KMS-11 (cell line): ENCODE results near the gene PCDH1.

Experiments
- H2AFZ ChIP-seq: fragments of 200-600 bp; sonication (generic); 2 replicates; pipeline ENCODE4 v1.6.1; 2016; ENCODE audit warnings: antibody characterized with exemption, mixed run types, low read depth
- H3K27ac ChIP-seq: fragments of 200-600 bp; sonication (generic); 2 replicates; pipeline ENCODE4 v1.6.1; 2016; ENCODE audit warnings: mild to moderate bottlenecking, mixed run types
- H3K27me3 ChIP-seq: fragments of 200-600 bp; sonication (generic); 2 replicates; pipeline ENCODE4 v1.6.1; 2017; ENCODE audit warnings: mild to moderate bottlenecking, low read depth, mixed run types, moderate library complexity; ENCODE audit not compliant: insufficient read depth
- H3K36me3 ChIP-seq: fragments of 200-600 bp; sonication (generic); 2 replicates; pipeline ENCODE4 v1.6.1; 2017; ENCODE audit warnings: mild to moderate bottlenecking, mixed run types; ENCODE audit not compliant: insufficient read depth
- H3K4me1 ChIP-seq: fragments of 200-600 bp; sonication (generic); 2 replicates; pipeline ENCODE4 v1.6.1; 2016; ENCODE audit warnings: mild to moderate bottlenecking, low read depth, mixed run types; ENCODE audit not compliant: poor library complexity, severe bottlenecking
- H3K4me2 ChIP-seq: fragments of 200-600 bp; sonication (generic); 2 replicates; pipeline ENCODE4 v1.7.0; 2016; ENCODE audit warnings: mild to moderate bottlenecking, mixed run types
- H3K4me3 ChIP-seq: fragments of 200-600 bp; sonication (generic); IDR thresholded peaks from 2 replicates; pipeline ENCODE4 v1.6.1; 2017; ENCODE audit warnings: low read depth, low read length, mixed read lengths; ENCODE audit not compliant: insufficient read depth
- H3K79me2 ChIP-seq: fragments of 200-600 bp; sonication (generic); 2 replicates; pipeline ENCODE4 v1.6.1; 2016; ENCODE audit warnings: low read depth, mixed run types; ENCODE audit not compliant: insufficient read depth
- H3K9ac ChIP-seq: fragments of 200-600 bp; sonication (generic); 2 replicates; pipeline ENCODE4 v1.6.1; 2016; ENCODE audit warnings: mild to moderate bottlenecking, mixed run types
- H4K20me1 ChIP-seq: fragments of 200-600 bp; sonication (generic); 2 replicates; pipeline ENCODE4 v1.6.1; 2016; ENCODE audit warnings: mild to moderate bottlenecking, mixed run types; ENCODE audit not compliant: insufficient read depth
- TF ChIP-seq, protein P1 (sequence below): fragments of 200-600 bp; sonication (generic); conservative IDR thresholded peaks from 2 replicates; pipeline ENCODE4 v1.6.1; 2017; ENCODE audit warnings: low read depth, mild to moderate bottlenecking, antibody characterized with exemption, low read length, moderate library complexity, mixed read lengths

PCDH1 gene

DNA sequence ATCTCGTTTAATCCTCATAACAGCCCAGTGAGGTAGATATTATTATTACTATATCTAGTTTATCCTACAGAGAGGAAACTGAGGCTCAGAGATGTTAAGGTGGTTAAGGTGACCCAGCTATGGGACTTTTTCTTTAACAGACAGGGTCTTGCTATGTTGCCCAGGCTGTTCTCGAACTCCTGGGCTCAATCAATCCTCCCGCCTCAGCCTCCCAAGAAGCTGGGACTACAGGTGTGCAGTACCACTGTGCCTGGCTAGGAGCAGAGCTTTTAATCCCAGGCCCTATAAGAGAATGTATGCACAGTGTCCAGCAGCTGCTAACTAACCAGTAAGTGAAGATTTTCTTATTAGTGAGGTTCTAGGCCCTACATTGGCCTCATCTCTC, 62.4 kb downstream of the PCDH1 start:
- no peak overlapping the region for H2AFZ ChIP-seq
- no peak overlapping the region for H3K9ac ChIP-seq
- TF ChIP-seq, protein P1, sequence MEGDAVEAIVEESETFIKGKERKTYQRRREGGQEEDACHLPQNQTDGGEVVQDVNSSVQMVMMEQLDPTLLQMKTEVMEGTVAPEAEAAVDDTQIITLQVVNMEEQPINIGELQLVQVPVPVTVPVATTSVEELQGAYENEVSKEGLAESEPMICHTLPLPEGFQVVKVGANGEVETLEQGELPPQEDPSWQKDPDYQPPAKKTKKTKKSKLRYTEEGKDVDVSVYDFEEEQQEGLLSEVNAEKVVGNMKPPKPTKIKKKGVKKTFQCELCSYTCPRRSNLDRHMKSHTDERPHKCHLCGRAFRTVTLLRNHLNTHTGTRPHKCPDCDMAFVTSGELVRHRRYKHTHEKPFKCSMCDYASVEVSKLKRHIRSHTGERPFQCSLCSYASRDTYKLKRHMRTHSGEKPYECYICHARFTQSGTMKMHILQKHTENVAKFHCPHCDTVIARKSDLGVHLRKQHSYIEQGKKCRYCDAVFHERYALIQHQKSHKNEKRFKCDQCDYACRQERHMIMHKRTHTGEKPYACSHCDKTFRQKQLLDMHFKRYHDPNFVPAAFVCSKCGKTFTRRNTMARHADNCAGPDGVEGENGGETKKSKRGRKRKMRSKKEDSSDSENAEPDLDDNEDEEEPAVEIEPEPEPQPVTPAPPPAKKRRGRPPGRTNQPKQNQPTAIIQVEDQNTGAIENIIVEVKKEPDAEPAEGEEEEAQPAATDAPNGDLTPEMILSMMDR = no peak
- H3K79me2 ChIP-seq = no peaks in the 10 kb centered on the region
- no peaks in the 10 kb centered on the region for H3K36me3 ChIP-seq
- no peaks in the 10 kb centered on the region for H3K4me1 ChIP-seq
- H4K20me1 ChIP-seq = no peaks in the 10 kb centered on the region
- H3K27me3 ChIP-seq = no peaks in the 10 kb centered on the region
- no peak overlapping the region for H3K27ac ChIP-seq
- no peak overlapping the region for H3K4me3 ChIP-seq
- H3K4me2 ChIP-seq = no peak overlapping the region

DNA sequence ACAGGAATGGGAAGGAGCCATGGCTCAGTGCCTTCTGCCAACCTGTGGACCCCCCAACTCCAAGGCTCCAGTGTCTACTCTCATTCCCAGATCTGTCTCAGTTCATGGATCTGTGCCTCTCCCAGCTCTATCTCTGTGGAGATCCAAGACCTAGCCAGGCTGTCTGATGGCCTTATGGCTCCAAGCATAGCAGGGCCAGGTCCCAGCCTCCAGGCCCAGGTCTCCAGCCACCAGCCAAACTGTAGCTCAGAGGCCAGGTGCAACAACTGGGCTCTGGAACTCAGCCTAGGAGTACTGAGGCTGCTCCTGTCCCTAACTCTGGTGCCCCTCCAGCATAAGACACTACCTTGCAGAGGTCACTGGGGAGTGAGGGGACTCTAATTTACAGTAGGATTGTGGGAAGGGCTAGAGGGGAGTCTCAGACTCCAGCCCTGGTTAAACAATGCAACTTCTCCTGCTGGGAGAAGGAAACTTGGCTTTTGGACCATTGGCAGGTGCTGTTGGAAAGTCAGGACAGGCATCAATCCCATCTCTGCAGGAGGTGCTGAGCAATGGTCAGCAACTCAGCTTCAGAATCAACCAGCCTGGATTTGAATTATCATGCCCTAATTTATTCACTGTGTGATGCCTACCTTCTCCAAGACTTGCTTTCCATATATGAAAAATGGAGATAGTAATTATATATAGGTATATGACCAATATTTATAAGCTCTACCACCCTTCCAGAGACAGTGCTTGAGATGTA, 63.0 kb downstream of the PCDH1 start:
- Histone ChIP-seq H3K9ac (no peak overlapping the region), H3K36me3 (no peaks in the 10 kb centered on the region), H2AFZ (no peak overlapping the region), H3K4me3 (no peak overlapping the region), H3K27ac (no peak overlapping the region), H4K20me1 (no peaks in the 10 kb centered on the region), H3K27me3 (no peaks in the 10 kb centered on the region), H3K4me2 (no peak overlapping the region), H3K4me1 (no peaks in the 10 kb centered on the region), H3K79me2 (no peaks in the 10 kb centered on the region)
- TF ChIP-seq, protein P1 = no peak

DNA sequence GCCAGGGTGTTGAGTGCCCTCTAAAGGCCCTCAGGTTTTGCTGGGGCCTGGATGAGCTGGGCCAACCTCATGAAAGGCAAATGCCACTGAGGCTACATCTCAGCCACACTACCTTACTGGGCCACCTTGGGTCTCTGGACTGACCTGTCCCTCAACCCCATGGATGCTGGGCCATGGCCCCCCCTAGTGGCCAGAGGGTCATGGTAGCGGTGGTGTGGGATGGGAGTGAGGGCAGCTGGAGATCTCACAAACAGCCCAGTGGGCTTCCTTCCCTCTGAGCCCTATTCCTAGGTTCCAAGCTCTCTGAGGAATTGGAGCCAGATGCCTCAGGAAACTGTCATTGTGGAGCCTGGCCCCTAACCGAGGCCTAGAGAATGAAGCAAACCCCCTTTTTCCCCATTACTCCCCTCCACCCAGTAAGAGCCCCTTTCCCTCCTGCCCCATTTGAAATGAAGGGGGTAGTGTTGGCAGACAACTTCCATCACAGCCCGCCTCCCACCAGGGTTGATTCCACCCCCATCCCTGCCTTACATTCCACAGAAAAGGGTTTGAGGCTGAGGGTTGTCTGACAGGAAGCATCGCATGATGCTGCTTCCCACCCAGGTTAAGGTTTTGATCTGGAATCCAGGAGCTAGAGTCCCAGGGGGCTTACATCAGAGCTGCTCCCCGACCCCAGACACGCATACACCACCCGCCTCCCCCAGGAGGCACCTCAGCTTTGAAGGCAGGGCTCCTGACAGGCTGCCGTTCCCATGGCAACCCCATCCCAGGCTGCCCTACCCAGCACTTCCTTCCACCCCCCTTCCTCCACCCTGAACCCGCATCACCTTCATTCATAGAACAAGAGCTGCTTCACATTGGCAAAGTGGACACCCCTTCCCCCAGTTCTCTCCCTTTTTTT, 63.9 kb downstream of the PCDH1 start:
- TF ChIP-seq, protein P1 = peak; percentile 72
- Histone ChIP-seq H3K4me2 (no peak overlapping the region), H3K4me3 (no peak overlapping the region), H3K4me1 (no peaks in the 10 kb centered on the region), H3K36me3 (no peaks in the 10 kb centered on the region), H2AFZ (no peak overlapping the region), H3K27me3 (0 out of 2 replicates have a peak, but pooled peaks cover 2% of the 10 kb centered on the region), H3K27ac (no peak overlapping the region), H3K79me2 (no peaks in the 10 kb centered on the region), H4K20me1 (no peaks in the 10 kb centered on the region), H3K9ac (no peak overlapping the region)

DNA sequence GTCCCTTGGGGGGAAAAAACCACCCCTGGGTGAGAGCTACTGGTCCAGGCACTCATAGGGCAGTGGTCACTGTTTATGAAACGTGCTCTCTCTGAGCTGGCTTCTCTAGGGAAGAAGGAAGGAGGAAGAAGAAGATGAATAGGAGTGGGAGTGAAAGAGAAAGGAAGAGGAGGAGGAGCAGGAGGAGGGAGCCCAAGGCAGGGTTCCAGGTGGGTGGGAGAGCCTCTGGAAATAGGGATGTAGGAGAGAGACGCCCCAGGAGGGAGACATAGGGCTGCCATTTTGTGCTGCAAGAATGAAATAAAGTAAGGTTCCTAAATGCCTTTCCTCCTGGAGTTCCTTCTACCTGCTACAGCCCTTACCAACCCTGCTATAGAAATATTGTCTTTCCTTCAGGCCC, 65.7 kb downstream of the PCDH1 start:
- 0 out of 2 replicates have a peak, but pooled peaks cover 2% of the 10 kb centered on the region for H3K27me3 ChIP-seq
- no peak overlapping the region for H3K4me3 ChIP-seq
- no peaks in the 10 kb centered on the region for H3K4me1 ChIP-seq
- no peaks in the 10 kb centered on the region for H3K79me2 ChIP-seq
- TF ChIP-seq, protein P1 = no peak
- no peak overlapping the region for H3K9ac ChIP-seq
- H4K20me1 ChIP-seq = no peaks in the 10 kb centered on the region
- no peak overlapping the region for H3K27ac ChIP-seq
- H3K36me3 ChIP-seq = no peaks in the 10 kb centered on the region
- no peak overlapping the region for H3K4me2 ChIP-seq
- H2AFZ ChIP-seq = no peak overlapping the region
